HG02943 (cell line): Measurements from ENCODE around the gene ZNF610.
"Not testable (repeated sequence)": the region's sequence is repeated elsewhere in the genome, so short reads cannot be mapped to it uniquely, and the experiment has no call there.

ENCODE experiments used
- ATAC-seq: cut with Tn5 transposase; IDR thresholded peaks from one replicate; pipeline ENCODE4 v1.9.1; 2021; ENCODE audit warnings: mild to moderate bottlenecking, low read depth, moderate library complexity; ENCODE audit not compliant: unreplicated experiment

Gene ZNF610

GRCh38 chr19:52336117-52336790, at the start of gene ZNF610:
ZNF610 (plus strand) TSS chr19:52336243; CDS start chr19:52349173, 12,930 bp downstream.
- ATAC-seq = no peak

- no peak for ATAC-seq
These were observed 49.8 kb upstream of the ZNF610 start for GRCh38 chr19:52286256-52286655.

DNA sequence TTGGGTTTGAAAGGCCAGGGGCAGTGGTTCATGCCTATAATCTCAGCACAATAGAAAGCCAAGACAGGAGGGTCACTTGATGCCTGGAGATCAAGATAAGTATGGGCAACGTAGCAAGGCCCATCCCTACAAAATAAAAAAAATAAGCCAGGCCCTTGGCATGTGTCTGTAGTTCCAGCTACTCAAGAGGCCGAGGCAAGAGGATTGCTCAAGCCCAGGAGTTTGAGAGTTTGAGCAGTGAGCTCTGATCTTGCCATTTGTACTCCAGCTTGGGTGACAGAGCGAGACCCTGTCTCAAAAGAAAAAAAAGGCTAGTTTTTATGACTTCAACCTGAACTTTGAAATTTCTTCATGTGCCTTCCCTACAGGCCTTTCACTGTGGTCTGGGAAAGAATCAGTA, 44.3 kb upstream of the ZNF610 start:
- ATAC-seq = no peak

DNA sequence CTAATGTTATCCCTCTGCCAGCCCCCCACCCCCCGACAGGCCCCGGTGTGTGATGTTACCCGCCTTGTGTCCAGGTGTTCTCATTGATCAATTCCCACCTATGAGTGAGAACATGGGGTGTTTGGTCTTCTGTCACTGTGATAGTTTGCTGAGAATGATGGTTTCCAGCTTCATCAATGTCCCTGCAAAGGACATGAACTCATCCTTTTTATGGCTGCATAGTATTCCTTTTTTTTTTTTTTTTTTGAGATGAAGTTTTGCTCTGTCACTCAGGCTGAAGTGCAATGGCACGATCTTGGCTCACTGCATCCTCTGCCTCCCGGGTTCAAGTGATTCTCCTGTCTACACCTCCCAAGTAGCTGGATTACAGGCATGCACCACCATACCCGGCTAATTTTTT, 43.1 kb upstream of the ZNF610 start:
- ATAC-seq = not testable (repeated sequence)

GRCh38 chr19:52296400-52296772, 39.7 kb upstream of the ZNF610 start:
- no peak for ATAC-seq

GRCh38 chr19:52296773-52297600, 39.1 kb upstream of the ZNF610 start, which contains the start of gene ZNF480:
ZNF480 (plus strand) TSS chr19:52297169; CDS start chr19:52300413, 3,244 bp downstream.
- ATAC-seq = no peak

DNA sequence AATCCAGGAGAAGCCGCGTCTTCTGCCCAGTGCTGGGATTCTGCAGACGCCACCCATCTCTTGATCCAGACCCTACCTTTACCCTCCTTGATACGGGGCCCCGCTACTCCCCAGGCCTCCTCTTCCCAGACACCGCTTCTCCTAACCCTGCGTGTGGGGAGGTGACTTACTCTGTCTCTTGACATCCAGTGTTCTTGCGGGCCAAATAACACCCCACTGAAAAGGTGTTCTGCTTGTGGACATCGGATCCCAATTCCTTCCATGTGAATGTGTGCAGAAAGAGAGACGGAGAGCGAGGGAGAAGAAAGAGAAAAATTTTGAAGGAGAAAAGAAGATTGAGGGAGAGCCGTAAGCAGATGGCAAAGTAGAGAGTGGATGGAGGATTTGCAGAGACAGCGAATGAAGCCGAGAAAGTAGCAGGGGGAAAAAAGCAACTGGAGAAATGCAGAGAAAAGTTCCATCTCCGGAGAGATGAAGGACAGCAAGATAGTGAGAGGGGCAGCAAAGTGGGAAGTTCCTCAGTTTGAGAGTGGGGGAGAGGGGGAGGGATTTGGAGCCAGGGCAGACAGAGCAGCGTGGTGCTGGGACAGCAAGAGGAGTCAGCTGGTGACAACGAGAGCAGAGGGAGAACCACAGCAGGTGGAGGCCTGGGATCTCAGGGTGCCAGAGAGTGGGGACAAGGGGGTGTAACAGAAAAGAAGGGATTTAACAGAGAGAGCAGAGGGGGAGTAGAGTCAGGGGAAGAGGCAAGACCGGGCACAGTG, 38.3 kb upstream of the ZNF610 start:
- no peak for ATAC-seq

- no peak for ATAC-seq
These were observed 28.8 kb upstream of the ZNF610 start for GRCh38 chr19:52307275-52307674.

DNA sequence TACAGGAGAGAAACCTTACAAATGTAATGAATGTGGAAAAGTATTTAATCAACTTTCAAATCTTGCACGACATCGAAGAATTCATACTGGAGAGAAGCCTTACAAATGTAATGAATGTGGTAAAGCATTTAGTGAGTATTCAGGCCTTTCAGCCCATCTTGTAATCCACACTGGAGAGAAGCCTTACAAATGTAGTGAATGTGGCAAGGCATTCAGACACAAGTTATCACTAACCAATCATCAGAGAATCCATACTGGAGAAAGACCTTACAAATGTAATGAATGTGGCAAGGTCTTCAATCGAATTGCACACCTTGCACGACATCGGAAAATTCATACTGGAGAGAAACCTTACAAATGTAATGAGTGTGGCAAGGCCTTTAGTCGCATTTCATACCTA, 13.6 kb upstream of the ZNF610 start:
- ATAC-seq = no peak

DNA sequence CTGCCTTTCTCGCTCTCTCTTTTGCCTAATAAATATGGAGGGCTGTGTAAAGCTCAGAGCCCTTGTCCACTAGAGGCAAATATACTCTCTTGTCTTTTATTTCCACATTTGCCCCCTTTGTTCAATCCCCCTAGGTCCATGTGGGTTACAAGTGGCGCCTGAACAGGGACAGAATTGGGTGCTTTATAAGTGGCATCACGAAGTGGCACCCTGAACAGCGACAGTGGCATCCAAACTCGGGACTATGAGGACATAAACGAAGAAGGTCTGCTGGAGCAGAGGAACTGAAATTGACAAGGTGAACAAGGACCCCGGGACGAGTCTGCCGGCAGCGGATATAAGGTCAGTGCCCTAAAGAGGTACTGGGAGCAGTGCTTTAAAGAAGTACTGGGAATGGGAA, 4.3 kb upstream of the ZNF610 start:
- no peak for ATAC-seq

DNA sequence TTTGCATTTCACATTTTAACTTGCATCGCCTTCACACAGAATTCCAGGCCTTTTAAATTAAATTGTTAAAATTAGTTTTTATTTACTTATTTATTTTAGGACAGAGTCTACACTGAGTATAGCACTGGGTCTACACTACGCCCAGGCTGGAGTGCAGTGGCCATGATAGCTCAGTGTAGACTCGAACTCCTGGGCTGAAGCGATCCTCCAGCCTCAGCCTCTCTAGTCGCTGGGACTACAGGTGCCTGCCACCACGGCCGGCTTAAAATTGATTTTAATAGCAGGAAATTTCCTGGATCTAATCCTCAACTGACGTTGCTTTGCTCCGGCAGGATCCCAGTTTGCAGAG, 301 bp upstream of the ZNF610 start:
- no peak for ATAC-seq

DNA sequence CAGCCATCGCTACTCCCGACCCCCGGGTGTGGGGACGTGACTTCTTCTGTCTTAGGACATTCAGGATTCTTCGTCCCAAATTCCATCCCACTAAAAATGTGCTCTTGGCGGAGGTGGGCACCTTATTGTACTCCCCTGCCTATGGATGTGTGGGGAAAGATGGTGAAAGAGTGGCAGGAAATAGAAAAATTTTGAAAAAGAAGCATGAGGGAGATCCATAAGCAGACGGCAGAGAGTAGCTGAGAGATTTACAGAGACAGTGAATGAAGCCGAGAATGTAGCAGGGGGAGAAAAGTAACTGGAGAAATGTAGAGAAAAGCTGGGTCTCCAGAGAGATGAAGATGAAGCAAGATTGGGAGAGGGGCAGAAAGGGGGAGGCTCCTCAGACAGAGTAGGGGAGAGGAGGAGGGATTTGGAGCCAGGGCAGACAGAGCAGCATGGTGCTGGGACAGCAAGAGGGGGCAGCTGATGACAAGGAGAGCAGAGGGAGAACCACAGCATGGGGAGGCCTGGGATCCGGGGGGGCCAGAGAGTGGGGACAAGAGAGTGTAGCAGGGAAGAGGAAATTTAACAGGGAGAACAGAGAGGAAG, 843 bp downstream of the ZNF610 start:
- ATAC-seq = no peak

DNA sequence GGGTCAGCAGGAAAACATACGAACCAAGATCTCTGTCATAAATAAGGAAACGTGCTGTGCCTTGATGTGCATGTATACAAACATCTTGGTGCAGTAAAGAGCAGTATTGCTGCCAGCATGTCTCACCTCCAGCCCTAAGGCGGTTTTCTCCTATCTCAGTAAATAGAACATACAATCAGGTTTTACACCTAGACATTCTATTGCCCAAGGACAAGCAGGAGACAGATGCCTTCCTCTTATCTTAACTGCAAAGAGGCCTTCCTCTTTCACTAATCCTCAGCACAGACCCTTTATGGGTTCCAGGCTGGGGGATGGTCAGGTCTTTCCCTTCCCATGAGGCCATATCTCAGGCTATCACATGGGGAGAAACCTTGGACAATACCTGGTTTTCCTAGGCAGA, 3.0 kb downstream of the ZNF610 start:
- ATAC-seq = not testable (repeated sequence)

GRCh38 chr19:52343548-52343947, 7.5 kb downstream of the ZNF610 start:
- ATAC-seq = no peak

- no peak for ATAC-seq
These were observed 9.1 kb downstream of the ZNF610 start for GRCh38 chr19:52345162-52345561.

GRCh38 chr19:52351512-52351911, 15.5 kb downstream of the ZNF610 start:
- ATAC-seq = no peak

- no peak for ATAC-seq
These were observed 30.4 kb downstream of the ZNF610 start for GRCh38 chr19:52366414-52366824.

GRCh38 chr19:52369559-52370340, 33.7 kb downstream of the ZNF610 start, which contains the start of gene ZNF880:
ZNF880 (plus strand) TSS chr19:52369923; CDS start chr19:52369966, 43 bp downstream.
- peak; percentile 87 for ATAC-seq

DNA sequence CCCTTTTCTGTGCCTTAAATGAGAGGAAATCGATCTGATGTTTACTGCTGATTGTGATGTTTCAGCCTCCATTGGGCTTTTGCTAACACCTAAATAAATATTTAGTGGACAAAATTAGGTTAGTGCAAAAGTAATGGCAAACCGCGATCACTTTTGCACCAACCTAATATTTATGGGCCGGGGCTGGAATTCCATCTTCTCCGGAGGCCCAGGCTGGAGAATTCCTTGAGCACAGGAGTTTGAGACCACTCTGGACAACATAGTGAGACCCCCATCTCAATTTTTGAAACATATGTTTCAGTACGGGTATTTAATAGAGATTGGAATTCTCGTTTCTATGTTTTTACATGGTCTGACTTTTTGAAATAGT, 34.3 kb downstream of the ZNF610 start:
- ATAC-seq = no peak

DNA sequence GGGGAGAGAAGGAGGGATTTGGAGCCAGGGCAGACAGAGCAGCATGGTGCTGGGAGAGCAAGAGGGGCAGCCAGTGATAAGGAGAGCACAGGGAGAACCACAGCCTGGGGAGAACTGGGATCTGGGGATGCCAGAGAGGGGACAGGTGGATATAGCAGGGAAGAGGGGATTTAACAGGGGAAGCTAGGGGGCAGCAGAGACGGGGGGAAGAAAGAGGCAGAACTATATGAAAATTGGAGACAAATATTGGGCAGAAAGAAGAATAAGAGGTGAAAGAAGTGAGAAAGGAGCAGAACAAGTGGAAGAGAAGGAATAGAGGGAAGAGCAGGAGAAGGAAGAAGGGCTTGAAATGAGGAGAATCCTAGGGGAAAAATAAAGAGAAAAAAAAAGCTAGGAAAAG, 55.1 kb downstream of the ZNF610 start:
- ATAC-seq = no peak
